Gastrocnemius medialis (tissue), 4 donors: ENCODE data around the gene ABCC2.

Source experiments
- POLR2A ChIP-seq, 2 donors: fragments of 450-650 bp; IDR thresholded peaks; one replicate each; pipeline ENCODE4 v1.6.1; 2017; ENCODE audit warnings: antibody characterized with exemption in 2 of 2, mild to moderate bottlenecking in 2 of 2, moderate library complexity in 2 of 2
- TF ChIP-seq, protein P1 (sequence below), 5 experiments: fragments of 450-650 bp in 3 of 5; fragments of 200-600 bp in 2 of 5; sonication (generic) in 2 of 5; IDR thresholded peaks in 4 of 5; conservative IDR thresholded peaks in 1 of 5; 1 replicate in 4 of 5; 2 replicates in 1 of 5; pipeline ENCODE4 v1.5.1; 2016 to 2019; ENCODE audit warnings: antibody characterized with exemption in 5 of 5, mild to moderate bottlenecking in 3 of 5, moderate library complexity in 3 of 5

DNA sequence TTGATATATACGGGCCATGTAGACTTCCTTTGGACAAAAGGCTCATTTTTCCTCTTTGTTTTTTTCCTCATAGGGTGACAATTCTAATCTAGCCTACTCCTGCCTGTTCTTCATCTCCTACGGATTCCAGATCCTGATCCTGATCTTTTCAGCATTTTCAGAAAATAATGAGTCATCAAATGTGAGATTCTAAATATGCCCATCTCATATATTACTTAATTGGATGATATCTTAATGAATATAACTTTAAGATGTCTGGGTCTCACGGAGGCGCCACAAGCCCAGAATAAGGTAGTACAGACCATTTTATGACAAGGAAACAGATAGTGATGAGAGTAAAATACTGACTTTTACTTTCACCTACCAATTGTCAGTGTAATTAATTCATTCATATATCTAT lies 11.4 kb downstream of the ABCC2 start:
- no peak for TF ChIP-seq POLR2A (IDR thresholded peaks at IDR 0.05)
- TF ChIP-seq, protein P1, sequence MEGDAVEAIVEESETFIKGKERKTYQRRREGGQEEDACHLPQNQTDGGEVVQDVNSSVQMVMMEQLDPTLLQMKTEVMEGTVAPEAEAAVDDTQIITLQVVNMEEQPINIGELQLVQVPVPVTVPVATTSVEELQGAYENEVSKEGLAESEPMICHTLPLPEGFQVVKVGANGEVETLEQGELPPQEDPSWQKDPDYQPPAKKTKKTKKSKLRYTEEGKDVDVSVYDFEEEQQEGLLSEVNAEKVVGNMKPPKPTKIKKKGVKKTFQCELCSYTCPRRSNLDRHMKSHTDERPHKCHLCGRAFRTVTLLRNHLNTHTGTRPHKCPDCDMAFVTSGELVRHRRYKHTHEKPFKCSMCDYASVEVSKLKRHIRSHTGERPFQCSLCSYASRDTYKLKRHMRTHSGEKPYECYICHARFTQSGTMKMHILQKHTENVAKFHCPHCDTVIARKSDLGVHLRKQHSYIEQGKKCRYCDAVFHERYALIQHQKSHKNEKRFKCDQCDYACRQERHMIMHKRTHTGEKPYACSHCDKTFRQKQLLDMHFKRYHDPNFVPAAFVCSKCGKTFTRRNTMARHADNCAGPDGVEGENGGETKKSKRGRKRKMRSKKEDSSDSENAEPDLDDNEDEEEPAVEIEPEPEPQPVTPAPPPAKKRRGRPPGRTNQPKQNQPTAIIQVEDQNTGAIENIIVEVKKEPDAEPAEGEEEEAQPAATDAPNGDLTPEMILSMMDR (IDR thresholded peaks at IDR 0.05 in 4 of 5, conservative IDR thresholded peaks at IDR 0.05 in 1 of 5), result no peak
